Calu3 (cell line): ENCODE results near the gene NCBP2L. TPM values are rescaled to one million over a fixed set of nuclear protein-coding genes. Genes with fewer than 3 reads are reported as not detected.

Source experiments
- BruUV-seq: library from RNA; stranded (reverse); fragments of 400-500 nt; replicated peaks from 2 replicates; lab custom pipeline; 2021; lab: Mats Ljungman, UMichigan
- CTCF ChIA-PET: fragments of 300-600 bp; sonication (Branson Sonifier 250); formaldehyde crosslinking; loops from one replicate; lab custom pipeline; 2022; ENCODE audit warnings: antibody characterized with exemption; lab: Charles Lee
- DNase-seq: peaks from one replicate; pipeline ENCODE4 v3.0.0; 2022
- H3K27ac Mint-ChIP-seq: one replicate; pipeline ENCODE4 v1.8.0; 2022; ENCODE audit warnings: mixed read lengths; ENCODE audit not compliant: unreplicated experiment
- H3K27me3 Mint-ChIP-seq: one replicate; pipeline ENCODE4 v1.8.0; 2022; ENCODE audit warnings: mixed read lengths; ENCODE audit not compliant: unreplicated experiment
- H3K36me3 Mint-ChIP-seq: one replicate; pipeline ENCODE4 v1.8.0; 2022; ENCODE audit warnings: mild to moderate bottlenecking, moderate library complexity, mixed read lengths; ENCODE audit not compliant: insufficient read depth, unreplicated experiment
- H3K4me1 Mint-ChIP-seq: one replicate; pipeline ENCODE4 v1.8.0; 2022; ENCODE audit warnings: mild to moderate bottlenecking, low read depth, mixed read lengths; ENCODE audit not compliant: unreplicated experiment
- H3K4me3 Mint-ChIP-seq: one replicate; pipeline ENCODE4 v1.8.0; 2022; ENCODE audit warnings: mild to moderate bottlenecking, low read depth, moderate library complexity, mixed read lengths; ENCODE audit not compliant: unreplicated experiment
- H3K9me3 Mint-ChIP-seq: one replicate; pipeline ENCODE4 v1.8.0; 2022; ENCODE audit warnings: low read depth, mixed read lengths; ENCODE audit not compliant: unreplicated experiment
- intact Hi-C: fragments of 100-400 bp; cut with micrococcal nuclease; formaldehyde crosslinking; loops from one replicate; pipeline ENCODE4 v1.10.0; 2022; ENCODE audit not compliant: unreplicated experiment
- total RNA-seq: library from RNA; stranded (reverse); gene quantifications from 2 replicates; pipeline ENCODE4 v1.2.3, GENCODE V29; 2022
- TF ChIP-seq, protein P1 (sequence below): fragments of 200-600 bp; IDR thresholded peaks from one replicate; pipeline ENCODE4 v1.8.0; 2022; ENCODE audit warnings: antibody characterized with exemption; ENCODE audit not compliant: unreplicated experiment

NCBP2L gene
- total RNA-seq, 1 experiment from 2014 or later: not detected

DNA sequence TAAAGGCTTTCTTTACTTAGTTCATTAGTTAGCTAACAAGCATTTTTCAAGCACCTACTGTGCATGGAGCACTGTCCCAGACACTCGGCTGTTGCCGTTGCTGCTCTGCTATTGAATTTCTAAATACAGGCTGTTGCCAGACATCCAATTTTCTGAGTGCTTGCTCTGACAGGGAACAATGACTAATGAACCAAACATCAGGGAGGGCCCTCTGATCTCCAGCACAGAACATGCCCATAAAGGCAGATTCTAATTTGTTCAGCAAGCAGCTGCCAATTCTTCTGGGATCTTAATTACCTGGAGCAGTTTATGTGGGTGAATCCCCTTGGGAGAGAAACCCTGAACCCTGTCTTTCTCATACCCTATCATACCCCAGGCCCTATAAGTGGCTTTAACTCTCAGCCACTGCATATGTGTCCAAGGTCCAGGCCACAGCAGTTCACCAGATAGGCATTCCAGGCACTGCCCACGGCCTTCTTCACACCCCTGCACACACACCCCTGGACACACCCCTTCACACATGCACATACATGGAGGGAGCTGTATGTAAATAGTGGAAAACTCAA is 29.9 kb upstream of the NCBP2L start:
- H3K4me1 Mint-ChIP-seq: peaks cover 10% of the 10 kb centered on the region
- no peaks in the 10 kb centered on the region for H3K36me3 Mint-ChIP-seq
- H3K27ac Mint-ChIP-seq: no peak overlapping the region
- CTCF ChIA-PET: interaction anchor here (1.4 kb wide), 1 partner anchor 16 kb away, joined by 3 read pairs; no protein-coding TSS in a partner anchor
- H3K4me3 Mint-ChIP-seq: no peak overlapping the region
- no peaks in the 10 kb centered on the region for H3K9me3 Mint-ChIP-seq
- intact Hi-C loops: no loop called here
- peak; percentile 9 for DNase-seq
- BruUV-seq: no TSS peak
- TF ChIP-seq, protein P1, sequence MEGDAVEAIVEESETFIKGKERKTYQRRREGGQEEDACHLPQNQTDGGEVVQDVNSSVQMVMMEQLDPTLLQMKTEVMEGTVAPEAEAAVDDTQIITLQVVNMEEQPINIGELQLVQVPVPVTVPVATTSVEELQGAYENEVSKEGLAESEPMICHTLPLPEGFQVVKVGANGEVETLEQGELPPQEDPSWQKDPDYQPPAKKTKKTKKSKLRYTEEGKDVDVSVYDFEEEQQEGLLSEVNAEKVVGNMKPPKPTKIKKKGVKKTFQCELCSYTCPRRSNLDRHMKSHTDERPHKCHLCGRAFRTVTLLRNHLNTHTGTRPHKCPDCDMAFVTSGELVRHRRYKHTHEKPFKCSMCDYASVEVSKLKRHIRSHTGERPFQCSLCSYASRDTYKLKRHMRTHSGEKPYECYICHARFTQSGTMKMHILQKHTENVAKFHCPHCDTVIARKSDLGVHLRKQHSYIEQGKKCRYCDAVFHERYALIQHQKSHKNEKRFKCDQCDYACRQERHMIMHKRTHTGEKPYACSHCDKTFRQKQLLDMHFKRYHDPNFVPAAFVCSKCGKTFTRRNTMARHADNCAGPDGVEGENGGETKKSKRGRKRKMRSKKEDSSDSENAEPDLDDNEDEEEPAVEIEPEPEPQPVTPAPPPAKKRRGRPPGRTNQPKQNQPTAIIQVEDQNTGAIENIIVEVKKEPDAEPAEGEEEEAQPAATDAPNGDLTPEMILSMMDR: no peak
- H3K27me3 Mint-ChIP-seq: no peaks in the 10 kb centered on the region

GRCh38 chrX:107748506-107748905 is 29.0 kb upstream of the NCBP2L start:
- no peaks in the 10 kb centered on the region for H3K27me3 Mint-ChIP-seq

GRCh38 chrX:107750263-107750662 is 27.3 kb upstream of the NCBP2L start:
- intact Hi-C loops: no loop called here
- Mint-ChIP-seq H3K27ac (no peak overlapping the region), H3K4me1 (peaks cover 10% of the 10 kb centered on the region), H3K36me3 (no peaks in the 10 kb centered on the region), H3K27me3 (no peaks in the 10 kb centered on the region), H3K4me3 (no peak overlapping the region), H3K9me3 (no peaks in the 10 kb centered on the region)
- no TSS peak for BruUV-seq
- CTCF ChIA-PET: interaction anchor here (0.7 kb wide), 1 partner anchor 35 kb away, joined by 5 read pairs; no protein-coding TSS in a partner anchor
- no peak for DNase-seq
- TF ChIP-seq, protein P1: no peak

More at GRCh38 chrX:107748506-107748905, 29.0 kb upstream of the NCBP2L start:
- Mint-ChIP-seq H3K4me1 (peaks cover 10% of the 10 kb centered on the region), H3K36me3 (no peaks in the 10 kb centered on the region), H3K9me3 (no peaks in the 10 kb centered on the region), H3K27ac (no peak overlapping the region), H3K4me3 (no peak overlapping the region)
- no TSS peak for BruUV-seq
- DNase-seq: no peak
- TF ChIP-seq, protein P1: no peak
- intact Hi-C loops: no loop called here
- CTCF ChIA-PET: no interaction called here

DNA sequence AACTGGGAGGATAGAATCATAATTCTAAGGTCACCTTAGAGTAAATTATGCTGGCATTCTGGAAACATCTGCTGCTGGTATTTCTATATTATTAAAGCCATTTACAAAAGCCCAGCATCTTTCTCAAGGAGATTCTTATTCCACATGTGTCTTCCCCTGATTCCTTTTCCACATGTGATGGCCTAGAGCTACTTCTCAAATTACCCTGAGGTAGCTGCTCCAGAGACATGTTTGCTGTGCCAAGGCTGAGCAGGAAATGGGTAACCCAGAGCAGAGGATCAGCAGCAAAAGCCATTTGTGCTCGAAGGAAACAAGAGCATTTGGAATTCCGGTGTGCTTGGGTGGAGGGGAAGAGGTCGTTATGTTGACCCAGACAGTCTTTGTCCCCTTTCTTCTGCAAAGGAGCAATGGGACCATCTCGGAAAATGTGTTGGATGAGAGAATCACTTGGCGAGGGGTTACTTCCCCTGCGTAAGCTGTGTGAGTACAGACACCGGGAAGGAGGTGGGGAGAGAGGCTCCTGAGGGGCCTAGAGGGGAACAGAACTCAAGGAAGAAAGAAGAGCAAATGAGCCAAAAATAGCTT is 26.6 kb upstream of the NCBP2L start:
- TF ChIP-seq, protein P1: no peak
- H3K4me3 Mint-ChIP-seq: no peak overlapping the region
- H3K9me3 Mint-ChIP-seq: no peaks in the 10 kb centered on the region
- H3K27me3 Mint-ChIP-seq: no peaks in the 10 kb centered on the region
- CTCF ChIA-PET: no interaction called here
- intact Hi-C loops: no loop called here
- no TSS peak for BruUV-seq
- no peak for DNase-seq
- no peak overlapping the region for H3K27ac Mint-ChIP-seq
- H3K36me3 Mint-ChIP-seq: no peaks in the 10 kb centered on the region
- peaks cover 10% of the 10 kb centered on the region for H3K4me1 Mint-ChIP-seq
